ENCODE results near the gene MACROD2. TPM values are rescaled to one million over a fixed set of nuclear protein-coding genes. Genes with fewer than 3 reads are reported as not detected.

MACROD2 gene
- polyA plus RNA-seq, 1 donor (not counting 4 experiments of a cell fraction or from before 2014, with no cell fraction given), result 0.71 TPM

GRCh38 chr20:14445902-14446301 is 450.6 kb downstream of the MACROD2 start:
- Histone ChIP-seq H3K27ac (ENCODE audit: control insufficient read depth, insufficient read depth, low read length) (no peak overlapping the region), H3K27me3 (ENCODE audit: control insufficient read depth, extremely low read depth, insufficient read depth, low read length) (no peaks in the 10 kb centered on the region), H3K4me2 (ENCODE audit: control insufficient read depth, extremely low read depth, insufficient read depth, low read depth, low read length) (no peak overlapping the region), H3K79me2 (ENCODE audit: control insufficient read depth, insufficient read depth, low read length) (no peaks in the 10 kb centered on the region), H3K9me3 (ENCODE audit: control insufficient read depth, low read depth, low read length) (no peaks in the 10 kb centered on the region), H2AFZ (ENCODE audit: control insufficient read depth, low read length) (no peak overlapping the region), H3K4me3 (ENCODE audit: control insufficient read depth in 2 of 3, extremely low read depth in 1 of 3, insufficient read depth in 2 of 3, low read depth in 1 of 3, low read length in 3 of 3) (no peak overlapping the region), H3K9ac (ENCODE audit: control insufficient read depth, extremely low read depth, insufficient read depth, low read length) (no peak overlapping the region), H4K20me1 (ENCODE audit: control insufficient read depth, extremely low read depth, insufficient read depth, low read length) (no peaks in the 10 kb centered on the region), H3K9me1 (ENCODE audit: control insufficient read depth, extremely low read depth, insufficient read depth, low read length) (no peaks in the 10 kb centered on the region), H3K4me1 (ENCODE audit: control insufficient read depth, extremely low read depth, insufficient read depth, low read length) (peaks cover 15% of the 10 kb centered on the region), H3K36me3 (ENCODE audit: control insufficient read depth in 2 of 2, extremely low read depth in 1 of 2, insufficient read depth in 2 of 2, low read length in 2 of 2) (no peaks in the 10 kb centered on the region)
- dilution Hi-C loops (cut with MboI; ENCODE audit: extremely low pct_ligation_motif_present, low sequenced_read_pairs), result no loop called here
- DNase-seq (ENCODE audit: low read depth, low spot score) (no peak), FAIRE-seq (no peak)
- TF ChIP-seq CTCF (optimal IDR thresholded peaks at IDR 0.05 in 1 of 3, IDR thresholded peaks at IDR 0.05 in 1 of 3, conservative IDR thresholded peaks at IDR 0.05 in 1 of 3; ENCODE audit: extremely low read depth in 1 of 3, insufficient read depth in 2 of 3, low read length in 3 of 3) (no peak), EZH2 (IDR thresholded peaks at IDR 0.05; ENCODE audit: low read length) (no peak)

- H3K36me3 ChIP-seq (ENCODE audit: control insufficient read depth in 2 of 2, extremely low read depth in 1 of 2, insufficient read depth in 2 of 2, low read length in 2 of 2), result no peaks in the 10 kb centered on the region
- H3K9me1 ChIP-seq (ENCODE audit: control insufficient read depth, extremely low read depth, insufficient read depth, low read length), result no peaks in the 10 kb centered on the region
- H3K9ac ChIP-seq (ENCODE audit: control insufficient read depth, extremely low read depth, insufficient read depth, low read length), result no peak overlapping the region
- H3K27ac ChIP-seq (ENCODE audit: control insufficient read depth, insufficient read depth, low read length), result no peak overlapping the region
- no peak for DNase-seq (ENCODE audit: low read depth, low spot score)
- no peaks in the 10 kb centered on the region for H3K27me3 ChIP-seq (ENCODE audit: control insufficient read depth, extremely low read depth, insufficient read depth, low read length)
- H4K20me1 ChIP-seq (ENCODE audit: control insufficient read depth, extremely low read depth, insufficient read depth, low read length), result no peaks in the 10 kb centered on the region
- peaks cover 15% of the 10 kb centered on the region for H3K4me1 ChIP-seq (ENCODE audit: control insufficient read depth, extremely low read depth, insufficient read depth, low read length)
- no peaks in the 10 kb centered on the region for H3K9me3 ChIP-seq (ENCODE audit: control insufficient read depth, low read depth, low read length)
- dilution Hi-C loops (cut with MboI; ENCODE audit: extremely low pct_ligation_motif_present, low sequenced_read_pairs), result no loop called here
- H3K4me2 ChIP-seq (ENCODE audit: control insufficient read depth, extremely low read depth, insufficient read depth, low read depth, low read length), result no peak overlapping the region
- no peaks in the 10 kb centered on the region for H3K79me2 ChIP-seq (ENCODE audit: control insufficient read depth, insufficient read depth, low read length)
- H2AFZ ChIP-seq (ENCODE audit: control insufficient read depth, low read length), result no peak overlapping the region
- FAIRE-seq, result no peak
- TF ChIP-seq CTCF (optimal IDR thresholded peaks at IDR 0.05 in 1 of 3, IDR thresholded peaks at IDR 0.05 in 1 of 3, conservative IDR thresholded peaks at IDR 0.05 in 1 of 3; ENCODE audit: extremely low read depth in 1 of 3, insufficient read depth in 2 of 3, low read length in 3 of 3) (no peak), EZH2 (IDR thresholded peaks at IDR 0.05; ENCODE audit: low read length) (no peak)
- no peak overlapping the region for H3K4me3 ChIP-seq (ENCODE audit: control insufficient read depth in 2 of 3, extremely low read depth in 1 of 3, insufficient read depth in 2 of 3, low read depth in 1 of 3, low read length in 3 of 3)
Observed at GRCh38 chr20:14446446-14446845, 451.1 kb downstream of the MACROD2 start.
